Measurements from ENCODE around the gene LMX1B.

DNA sequence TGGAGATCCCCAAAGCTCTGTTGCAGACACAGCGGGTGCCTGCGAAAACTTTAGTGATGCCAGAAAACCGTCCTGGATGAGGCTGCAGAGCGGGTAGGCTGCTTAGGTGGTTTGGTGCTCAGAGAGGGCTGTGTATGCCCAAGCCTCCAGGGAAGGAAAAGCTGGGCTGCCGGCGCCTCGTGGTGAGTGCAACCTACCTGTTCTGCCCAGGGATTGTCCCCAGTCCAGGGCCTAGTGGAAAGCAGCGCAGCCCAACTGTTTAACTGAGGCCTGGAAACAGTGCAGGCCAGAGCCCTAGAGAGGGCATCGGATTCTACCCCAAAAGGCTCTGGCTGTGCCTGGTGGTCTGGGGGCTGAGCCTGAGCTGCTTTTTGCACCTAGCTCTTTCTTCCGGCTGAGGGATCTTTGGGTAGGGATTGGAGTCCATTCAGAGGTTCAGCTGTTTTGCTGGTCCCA is 2.8 kb downstream of the LMX1B start:
- TF ChIP-seq, protein P1, sequence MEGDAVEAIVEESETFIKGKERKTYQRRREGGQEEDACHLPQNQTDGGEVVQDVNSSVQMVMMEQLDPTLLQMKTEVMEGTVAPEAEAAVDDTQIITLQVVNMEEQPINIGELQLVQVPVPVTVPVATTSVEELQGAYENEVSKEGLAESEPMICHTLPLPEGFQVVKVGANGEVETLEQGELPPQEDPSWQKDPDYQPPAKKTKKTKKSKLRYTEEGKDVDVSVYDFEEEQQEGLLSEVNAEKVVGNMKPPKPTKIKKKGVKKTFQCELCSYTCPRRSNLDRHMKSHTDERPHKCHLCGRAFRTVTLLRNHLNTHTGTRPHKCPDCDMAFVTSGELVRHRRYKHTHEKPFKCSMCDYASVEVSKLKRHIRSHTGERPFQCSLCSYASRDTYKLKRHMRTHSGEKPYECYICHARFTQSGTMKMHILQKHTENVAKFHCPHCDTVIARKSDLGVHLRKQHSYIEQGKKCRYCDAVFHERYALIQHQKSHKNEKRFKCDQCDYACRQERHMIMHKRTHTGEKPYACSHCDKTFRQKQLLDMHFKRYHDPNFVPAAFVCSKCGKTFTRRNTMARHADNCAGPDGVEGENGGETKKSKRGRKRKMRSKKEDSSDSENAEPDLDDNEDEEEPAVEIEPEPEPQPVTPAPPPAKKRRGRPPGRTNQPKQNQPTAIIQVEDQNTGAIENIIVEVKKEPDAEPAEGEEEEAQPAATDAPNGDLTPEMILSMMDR (IDR thresholded peaks at IDR 0.05) = no peak
- no peak for TF ChIP-seq POLR2A (IDR thresholded peaks at IDR 0.05)
- no peak for TF ChIP-seq EP300 (IDR thresholded peaks at IDR 0.05)

All from sigmoid colon (tissue), 4 donors.